ENCODE data around the gene ATP5MC2.

Gene ATP5MC2

GRCh38 chr12:53677016-53677799 is 1.3 kb upstream of the ATP5MC2 start:
- no peaks in the 10 kb centered on the region for H3K9me3 Mint-ChIP-seq
- H3K4me3 Mint-ChIP-seq: peak overlapping the region; percentile 95
- H3K36me3 Mint-ChIP-seq (ENCODE audit: low read depth): peaks cover 37% of the 10 kb centered on the region
- H3K4me1 Mint-ChIP-seq (ENCODE audit: low read depth): peaks cover 37% of the 10 kb centered on the region
- peaks cover 28% of the 10 kb centered on the region for H3K27me3 Mint-ChIP-seq
- no peak for DNase-seq
- peak overlapping the region; percentile 97 for H3K27ac Mint-ChIP-seq

GRCh38 chr12:53676656-53677015 is 753 bp upstream of the ATP5MC2 start:
- H3K4me3 Mint-ChIP-seq: peak overlapping the region; percentile 95
- peak overlapping the region; percentile 97 for H3K27ac Mint-ChIP-seq
- peaks cover 28% of the 10 kb centered on the region for H3K27me3 Mint-ChIP-seq
- peak; percentile 65 for DNase-seq
- H3K9me3 Mint-ChIP-seq: no peaks in the 10 kb centered on the region
- peaks cover 41% of the 10 kb centered on the region for H3K36me3 Mint-ChIP-seq (ENCODE audit: low read depth)
- H3K4me1 Mint-ChIP-seq (ENCODE audit: low read depth): peaks cover 38% of the 10 kb centered on the region

GRCh38 chr12:53674977-53675700 is 744 bp downstream of the ATP5MC2 start:
- no peak for DNase-seq
- peak overlapping the region; percentile 97 for H3K27ac Mint-ChIP-seq
- H3K4me3 Mint-ChIP-seq: peak overlapping the region; percentile 95
- no peaks in the 10 kb centered on the region for H3K9me3 Mint-ChIP-seq
- peaks cover 45% of the 10 kb centered on the region for H3K4me1 Mint-ChIP-seq (ENCODE audit: low read depth)
- H3K36me3 Mint-ChIP-seq (ENCODE audit: low read depth): peaks cover 56% of the 10 kb centered on the region
- peaks cover 28% of the 10 kb centered on the region for H3K27me3 Mint-ChIP-seq

GRCh38 chr12:53670971-53671370 is 4.9 kb downstream of the ATP5MC2 start:
- peaks cover 95% of the 10 kb centered on the region for H3K36me3 Mint-ChIP-seq (ENCODE audit: low read depth)
- no peaks in the 10 kb centered on the region for H3K9me3 Mint-ChIP-seq
- peaks cover 38% of the 10 kb centered on the region for H3K4me1 Mint-ChIP-seq (ENCODE audit: low read depth)
- DNase-seq: no peak
- H3K27ac Mint-ChIP-seq: peak overlapping the region; percentile 63
- no peaks in the 10 kb centered on the region for H3K27me3 Mint-ChIP-seq
- H3K4me3 Mint-ChIP-seq: no peak overlapping the region

- no peak overlapping the region for H3K4me3 Mint-ChIP-seq
- peaks cover 96% of the 10 kb centered on the region for H3K36me3 Mint-ChIP-seq (ENCODE audit: low read depth)
- H3K9me3 Mint-ChIP-seq: no peaks in the 10 kb centered on the region
- peaks cover 34% of the 10 kb centered on the region for H3K4me1 Mint-ChIP-seq (ENCODE audit: low read depth)
- peak overlapping the region; percentile 59 for H3K27ac Mint-ChIP-seq
- no peaks in the 10 kb centered on the region for H3K27me3 Mint-ChIP-seq
- DNase-seq: no peak
Observed at GRCh38 chr12:53670308-53670707, 5.6 kb downstream of the ATP5MC2 start.

- peak overlapping the region; percentile 30 for H3K27ac Mint-ChIP-seq
- peaks cover 11% of the 10 kb centered on the region for H3K4me1 Mint-ChIP-seq (ENCODE audit: low read depth)
Observed at GRCh38 chr12:53667080-53667479, 8.8 kb downstream of the ATP5MC2 start.

DNA sequence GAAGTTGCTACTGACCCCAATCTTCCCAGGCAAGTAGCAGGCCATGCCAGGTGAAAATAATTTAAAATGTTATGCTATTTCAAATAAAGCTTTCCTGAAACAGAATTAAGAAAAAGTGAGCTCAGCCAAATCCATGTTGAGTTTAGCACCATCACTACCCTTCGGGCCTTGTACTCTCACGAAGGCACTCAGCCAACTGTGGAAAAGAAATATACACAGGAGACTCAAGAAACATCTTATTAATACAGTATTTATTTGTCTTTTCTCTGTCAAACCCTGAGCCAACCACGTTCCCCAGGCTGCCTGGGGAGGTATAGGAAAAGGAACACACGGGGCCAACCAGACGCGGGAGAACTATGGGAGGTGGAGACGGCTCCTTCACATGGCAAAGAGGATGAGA is 10.9 kb downstream of the ATP5MC2 start:
- peaks cover 3% of the 10 kb centered on the region for H3K4me1 Mint-ChIP-seq (ENCODE audit: low read depth)
- DNase-seq: no peak
- H3K9me3 Mint-ChIP-seq: no peaks in the 10 kb centered on the region
- no peak overlapping the region for H3K27ac Mint-ChIP-seq
- H3K27me3 Mint-ChIP-seq: no peaks in the 10 kb centered on the region
- H3K36me3 Mint-ChIP-seq (ENCODE audit: low read depth): peaks cover 88% of the 10 kb centered on the region
- no peak overlapping the region for H3K4me3 Mint-ChIP-seq

More at GRCh38 chr12:53667080-53667479, 8.8 kb downstream of the ATP5MC2 start:
- Mint-ChIP-seq H3K9me3 (no peaks in the 10 kb centered on the region), H3K4me3 (no peak overlapping the region), H3K27me3 (no peaks in the 10 kb centered on the region), H3K36me3 (ENCODE audit: low read depth) (peaks cover 94% of the 10 kb centered on the region)
- DNase-seq: no peak

DNA sequence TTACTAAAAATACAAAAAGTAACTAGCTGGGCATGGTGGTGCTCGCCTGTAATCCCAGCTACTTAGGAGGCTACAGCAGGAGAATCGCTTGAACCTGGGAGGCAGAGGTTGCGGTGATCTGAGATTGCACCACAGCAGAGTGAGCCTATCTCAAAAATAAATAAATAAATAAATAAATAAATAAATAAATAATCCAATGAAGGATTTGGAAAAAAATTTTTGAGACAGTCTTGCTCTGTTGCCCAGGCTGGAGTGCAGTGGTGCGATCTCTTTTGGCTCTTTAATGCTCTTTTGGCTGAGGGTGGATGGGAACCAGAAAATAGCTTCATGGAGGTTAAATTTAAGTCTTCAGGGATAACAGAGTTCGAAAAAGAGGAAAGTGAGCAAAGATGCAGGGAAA is 11.7 kb downstream of the ATP5MC2 start:
- H3K27me3 Mint-ChIP-seq: no peaks in the 10 kb centered on the region
- H3K4me3 Mint-ChIP-seq: no peak overlapping the region
- H3K9me3 Mint-ChIP-seq: no peaks in the 10 kb centered on the region
- peaks cover 80% of the 10 kb centered on the region for H3K36me3 Mint-ChIP-seq (ENCODE audit: low read depth)
- DNase-seq: no peak
- H3K4me1 Mint-ChIP-seq (ENCODE audit: low read depth): no peaks in the 10 kb centered on the region
- H3K27ac Mint-ChIP-seq: no peak overlapping the region

DNA sequence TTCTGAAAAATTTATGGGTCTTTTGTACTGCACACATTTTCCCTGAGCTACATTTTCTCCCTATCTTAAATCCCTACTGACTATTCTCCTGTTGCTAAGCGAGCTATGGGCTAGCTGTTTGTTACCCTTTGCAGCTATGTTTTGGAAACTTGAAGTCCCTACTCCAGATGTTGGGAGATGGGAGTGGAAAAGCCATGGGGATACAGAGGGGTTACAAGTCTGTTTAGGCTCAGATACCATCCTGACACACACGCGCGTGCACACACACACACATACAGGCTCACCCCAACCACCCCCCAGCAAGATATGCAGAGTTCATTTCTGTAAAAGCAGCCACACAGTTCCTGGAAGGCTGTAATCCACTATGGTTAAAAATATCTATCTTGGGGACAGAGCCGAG is 15.8 kb downstream of the ATP5MC2 start:
- Mint-ChIP-seq H3K27me3 (no peaks in the 10 kb centered on the region), H3K4me1 (ENCODE audit: low read depth) (no peaks in the 10 kb centered on the region), H3K27ac (no peak overlapping the region), H3K4me3 (no peak overlapping the region), H3K36me3 (ENCODE audit: low read depth) (peaks cover 46% of the 10 kb centered on the region), H3K9me3 (no peaks in the 10 kb centered on the region)
- DNase-seq: no peak

GRCh38 chr12:53659571-53659981 is 16.3 kb downstream of the ATP5MC2 start:
- DNase-seq: no peak
- H3K9me3 Mint-ChIP-seq: no peaks in the 10 kb centered on the region
- H3K4me1 Mint-ChIP-seq (ENCODE audit: low read depth): no peaks in the 10 kb centered on the region
- H3K27ac Mint-ChIP-seq: no peak overlapping the region
- no peaks in the 10 kb centered on the region for H3K27me3 Mint-ChIP-seq
- peaks cover 41% of the 10 kb centered on the region for H3K36me3 Mint-ChIP-seq (ENCODE audit: low read depth)
- H3K4me3 Mint-ChIP-seq: no peak overlapping the region

DNA sequence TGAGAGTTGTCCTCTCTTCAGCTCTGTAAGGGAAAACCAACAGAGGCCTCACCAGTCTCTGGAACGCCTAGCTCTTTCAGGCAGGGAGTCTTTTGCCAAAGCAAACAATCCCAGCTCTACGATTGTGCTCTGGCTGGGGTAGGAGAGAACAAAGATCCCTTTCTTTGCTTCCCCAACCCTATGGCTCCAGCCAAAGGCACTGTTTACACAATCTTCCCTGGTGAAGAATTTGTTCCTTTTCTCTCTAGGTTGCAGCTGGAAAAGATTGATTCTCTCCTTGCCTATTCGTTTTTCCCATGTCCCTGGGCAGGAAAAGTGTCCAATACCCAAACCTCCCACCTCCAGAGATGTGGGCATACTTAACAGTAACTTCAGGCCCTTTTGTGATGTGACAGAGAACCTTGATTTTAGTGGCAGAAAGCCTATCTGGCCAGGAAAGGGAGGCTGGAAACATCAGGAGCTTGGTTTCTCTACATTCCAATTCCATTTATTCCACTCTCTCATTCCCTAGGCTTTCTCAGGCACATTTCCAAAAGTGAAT is 16.8 kb downstream of the ATP5MC2 start:
- H3K4me3 Mint-ChIP-seq: no peak overlapping the region
- no peak for DNase-seq
- H3K36me3 Mint-ChIP-seq (ENCODE audit: low read depth): peaks cover 38% of the 10 kb centered on the region
- H3K27ac Mint-ChIP-seq: no peak overlapping the region
- H3K9me3 Mint-ChIP-seq: no peaks in the 10 kb centered on the region
- no peaks in the 10 kb centered on the region for H3K27me3 Mint-ChIP-seq
- H3K4me1 Mint-ChIP-seq (ENCODE audit: low read depth): no peaks in the 10 kb centered on the region

- H3K27me3 Mint-ChIP-seq: no peaks in the 10 kb centered on the region
- no peaks in the 10 kb centered on the region for H3K4me1 Mint-ChIP-seq (ENCODE audit: low read depth)
- no peaks in the 10 kb centered on the region for H3K9me3 Mint-ChIP-seq
- DNase-seq: no peak
- H3K27ac Mint-ChIP-seq: no peak overlapping the region
- H3K4me3 Mint-ChIP-seq: no peak overlapping the region
- peaks cover 17% of the 10 kb centered on the region for H3K36me3 Mint-ChIP-seq (ENCODE audit: low read depth)
Observed at GRCh38 chr12:53657041-53657440, 18.8 kb downstream of the ATP5MC2 start.

DNA sequence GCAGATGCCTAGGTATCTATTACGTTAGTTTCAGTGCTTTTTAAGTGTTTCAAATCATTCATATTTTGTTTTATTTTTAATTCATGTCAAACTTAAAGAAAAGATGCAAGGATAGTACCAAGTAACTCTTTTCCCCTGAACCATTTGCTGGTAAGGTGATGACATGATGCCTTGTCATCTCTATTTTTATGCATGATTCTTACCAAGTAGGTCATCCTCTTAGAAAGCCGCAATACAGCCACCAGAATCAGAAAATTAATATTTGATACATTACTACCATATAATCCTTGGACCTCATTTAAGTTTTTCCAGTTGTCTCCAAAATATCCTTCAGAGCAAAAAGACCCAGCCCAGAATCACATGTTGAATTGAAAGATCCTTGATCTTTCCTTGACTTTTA is 22.3 kb downstream of the ATP5MC2 start:
- H3K27me3 Mint-ChIP-seq: no peaks in the 10 kb centered on the region
- H3K4me1 Mint-ChIP-seq (ENCODE audit: low read depth): no peaks in the 10 kb centered on the region
- H3K4me3 Mint-ChIP-seq: no peak overlapping the region
- DNase-seq: no peak
- peaks cover 4% of the 10 kb centered on the region for H3K36me3 Mint-ChIP-seq (ENCODE audit: low read depth)
- H3K9me3 Mint-ChIP-seq: no peaks in the 10 kb centered on the region
- no peak overlapping the region for H3K27ac Mint-ChIP-seq

DNA sequence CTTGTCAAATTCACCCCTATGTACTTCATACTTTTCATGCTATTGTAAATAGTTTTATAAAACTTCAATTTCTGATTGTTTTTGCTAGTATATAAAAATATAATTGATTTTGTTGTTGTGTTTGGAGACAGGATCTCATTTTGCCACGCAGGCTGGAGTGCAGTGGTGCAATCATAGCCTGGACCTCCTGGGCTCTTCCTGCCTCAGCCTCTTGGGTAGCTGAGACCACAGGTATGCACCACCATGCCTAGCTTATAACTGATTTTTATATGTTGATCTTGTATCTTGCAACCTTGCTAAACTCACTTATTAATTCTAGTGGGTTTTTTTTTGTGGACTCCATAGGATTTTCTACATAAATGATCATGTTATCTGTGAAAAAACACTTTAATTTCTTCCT is 23.5 kb downstream of the ATP5MC2 start:
- Mint-ChIP-seq H3K36me3 (ENCODE audit: low read depth) (peaks cover 2% of the 10 kb centered on the region), H3K27me3 (no peaks in the 10 kb centered on the region), H3K4me1 (ENCODE audit: low read depth) (no peaks in the 10 kb centered on the region), H3K27ac (no peak overlapping the region), H3K9me3 (no peaks in the 10 kb centered on the region), H3K4me3 (no peak overlapping the region)
- DNase-seq: no peak

GRCh38 chr12:53651737-53652136 is 24.1 kb downstream of the ATP5MC2 start:
- Mint-ChIP-seq H3K36me3 (ENCODE audit: low read depth) (peaks cover 1% of the 10 kb centered on the region), H3K4me3 (no peak overlapping the region), H3K9me3 (no peaks in the 10 kb centered on the region), H3K27ac (no peak overlapping the region), H3K27me3 (no peaks in the 10 kb centered on the region), H3K4me1 (ENCODE audit: low read depth) (no peaks in the 10 kb centered on the region)
- no peak for DNase-seq

Data from activated T-cell treated with anti-CD3 and anti-CD28 coated beads, Interleukin-2, amount 50 U/mL, for 24 hours (primary cell).